ENCODE results near the gene MPV17L.
"Not testable (repeated sequence)": the region's sequence is repeated elsewhere in the genome, so short reads cannot be mapped to it uniquely, and the experiment has no call there.

The MPV17L gene

GRCh38 chr16:15409476-15409875 lies 13.9 kb downstream of the MPV17L start:
- not testable (repeated sequence) for DNase-seq (ENCODE audit: low read depth in 3 of 3)

GRCh38 chr16:15415511-15415985 lies 20.0 kb downstream of the MPV17L start:
- no peak for DNase-seq (ENCODE audit: low read depth in 3 of 3)

- DNase-seq (ENCODE audit: low read depth in 3 of 3) = no peak
These were observed 21.6 kb downstream of the MPV17L start for GRCh38 chr16:15417197-15417596.

- no peak for DNase-seq (ENCODE audit: low read depth in 3 of 3)
These were observed 22.7 kb downstream of the MPV17L start for GRCh38 chr16:15418206-15418605.

GRCh38 chr16:15421696-15422095 lies 26.1 kb downstream of the MPV17L start:
- not testable (repeated sequence) for DNase-seq (ENCODE audit: low read depth in 3 of 3)

GRCh38 chr16:15422222-15422621 lies 26.7 kb downstream of the MPV17L start:
- no peak for DNase-seq (ENCODE audit: low read depth in 3 of 3)

GRCh38 chr16:15425861-15426260 lies 30.3 kb downstream of the MPV17L start:
- no peak for DNase-seq (ENCODE audit: low read depth in 3 of 3)

- DNase-seq (ENCODE audit: low read depth in 3 of 3) = no peak
These were observed 31.2 kb downstream of the MPV17L start for GRCh38 chr16:15426796-15427195.

GRCh38 chr16:15427648-15428239 lies 32.2 kb downstream of the MPV17L start:
- DNase-seq (ENCODE audit: low read depth in 3 of 3) = peak; percentile 12 to 53 (median 51)

GRCh38 chr16:15430884-15431283 lies 35.3 kb downstream of the MPV17L start:
- not testable (repeated sequence) for DNase-seq (ENCODE audit: low read depth in 3 of 3)

- DNase-seq (ENCODE audit: low read depth in 3 of 3) = no peak
These were observed 38.5 kb downstream of the MPV17L start for GRCh38 chr16:15434079-15434424.

- DNase-seq (ENCODE audit: low read depth in 3 of 3) = peak; percentile 14 to 73 (median 58)
These were observed 39.1 kb downstream of the MPV17L start, which contains the start of gene BMERB1 for GRCh38 chr16:15434425-15435215. Gene BMERB1, plus strand, starts transcription at chr16:15434588. Its CDS starts 66 bp downstream, at chr16:15434654.

- DNase-seq (ENCODE audit: low read depth in 3 of 3) = no peak
These were observed 39.8 kb downstream of the MPV17L start for GRCh38 chr16:15435216-15435864.

- no peak for DNase-seq (ENCODE audit: low read depth in 3 of 3)
These were observed 43.5 kb downstream of the MPV17L start for GRCh38 chr16:15439102-15439501.

- no peak for DNase-seq (ENCODE audit: low read depth in 3 of 3)
These were observed 44.0 kb downstream of the MPV17L start for GRCh38 chr16:15439521-15439920.

- DNase-seq (ENCODE audit: low read depth in 3 of 3) = no peak
These were observed 45.3 kb downstream of the MPV17L start for GRCh38 chr16:15440852-15441251.

GRCh38 chr16:15442140-15442539 lies 46.6 kb downstream of the MPV17L start:
- not testable (repeated sequence) for DNase-seq (ENCODE audit: low read depth in 3 of 3)

- DNase-seq (ENCODE audit: low read depth in 3 of 3) = no peak
These were observed 48.2 kb downstream of the MPV17L start for GRCh38 chr16:15443753-15444152.

GRCh38 chr16:15444264-15444663 lies 48.7 kb downstream of the MPV17L start:
- no peak for DNase-seq (ENCODE audit: low read depth in 3 of 3)

GRCh38 chr16:15445450-15445849 lies 49.9 kb downstream of the MPV17L start:
- DNase-seq (ENCODE audit: low read depth in 3 of 3) = no peak

- no peak for DNase-seq (ENCODE audit: low read depth in 3 of 3)
These were observed 51.3 kb downstream of the MPV17L start for GRCh38 chr16:15446901-15447300.

- DNase-seq (ENCODE audit: low read depth in 3 of 3) = no peak
These were observed 55.1 kb downstream of the MPV17L start for GRCh38 chr16:15450624-15451023.

Measured in stimulated activated CD4-positive, alpha-beta T cell treated with anti-CD3 and anti-CD28 coated beads, TNF-alpha, amount 100 ng/mL, for 24 hours (primary cell).